Measurements from ENCODE around the gene SIT1.

Gene SIT1

GRCh38 chr9:35646533-35647265 lies 4.0 kb downstream of the SIT1 start (continued):
- no peak for TF ChIP-seq ZNF571 (tag by site-specific recombination; IDR thresholded peaks at IDR 0.05)
- TF ChIP-seq ZBTB8A (tag by site-specific recombination; IDR thresholded peaks at IDR 0.05): peak; percentile 38; the same call in 1 of the 2 replicates
- 0 out of 2 replicates have a peak, but pooled peaks have one; percentile 52 for TF ChIP-seq ZEB2 (tag by site-specific recombination; IDR thresholded peaks at IDR 0.05)
- TF ChIP-seq ZNF140 (tag by site-specific recombination; IDR thresholded peaks at IDR 0.05): no peak
- no peak for TF ChIP-seq ZNF555 (tag by site-specific recombination; conservative IDR thresholded peaks at IDR 0.05)
- peak; percentile 82 for TF ChIP-seq ZBTB48 (tag by site-specific recombination; IDR thresholded peaks at IDR 0.05)
- peak; percentile 88 for TF ChIP-seq ZFHX2 (tag by site-specific recombination; conservative IDR thresholded peaks at IDR 0.05)
- no peak for TF ChIP-seq ZNF19 (tag by site-specific recombination; IDR thresholded peaks at IDR 0.05; ENCODE audit: low read depth)
- peak; percentile 83 for TF ChIP-seq EGR2 (tag by site-specific recombination; IDR thresholded peaks at IDR 0.05; ENCODE audit: low read depth)
- peak; percentile 89 for TF ChIP-seq ZNF335 (tag by site-specific recombination; conservative IDR thresholded peaks at IDR 0.05)
- TF ChIP-seq ZNF76 (tag by site-specific recombination; IDR thresholded peaks at IDR 0.05; ENCODE audit: borderline replicate concordance, low read depth): peak; percentile 87; the same call in 1 of the 2 replicates
- no peak for TF ChIP-seq KLF7 (tag by site-specific recombination; IDR thresholded peaks at IDR 0.05; ENCODE audit: borderline replicate concordance)
- 0 out of 2 replicates have a peak, but pooled peaks have one; percentile 42 for TF ChIP-seq KLF16 (tag by site-specific recombination; IDR thresholded peaks at IDR 0.05)
- no peak for TF ChIP-seq ZNF785 (tag by site-specific recombination; IDR thresholded peaks at IDR 0.05)
- TF ChIP-seq ZBTB20 (tag by site-specific recombination; IDR thresholded peaks at IDR 0.05): peak; percentile 81
- TF ChIP-seq TCF7L2 (IDR thresholded peaks at IDR 0.05; ENCODE audit: borderline replicate concordance, low read depth, low read length): no peak
- TF ChIP-seq ZNF16 (tag by site-specific recombination; IDR thresholded peaks at IDR 0.05; ENCODE audit: low read depth): no peak
- TF ChIP-seq ZNF600 (tag by site-specific recombination; IDR thresholded peaks at IDR 0.05): no peak; the same call in 1 of the 2 replicates
- no peak for TF ChIP-seq ZNF529 (tag by site-specific recombination; IDR thresholded peaks at IDR 0.05; ENCODE audit: insufficient replicate concordance)
- peak; percentile 73; the same call in 1 of the 2 replicates for TF ChIP-seq ZNF423 (tag by site-specific recombination; IDR thresholded peaks at IDR 0.05)
- no peak for TF ChIP-seq ZNF621 (tag by site-specific recombination; IDR thresholded peaks at IDR 0.05)
- TF ChIP-seq ZNF560 (tag by site-specific recombination; IDR thresholded peaks at IDR 0.05; ENCODE audit: borderline replicate concordance): no peak
- TF ChIP-seq SALL2 (tag by site-specific recombination; IDR thresholded peaks at IDR 0.05; ENCODE audit: borderline replicate concordance): no peak
- no peak for TF ChIP-seq ZNF426 (tag by site-specific recombination; IDR thresholded peaks at IDR 0.05)
- TF ChIP-seq ZBTB17 (tag by site-specific recombination; IDR thresholded peaks at IDR 0.05): peak; percentile 65
- TF ChIP-seq ELK4 (IDR thresholded peaks at IDR 0.05; ENCODE audit: borderline replicate concordance, low read depth, low read length): no peak
- peak; percentile 94 for TF ChIP-seq ZNF2 (tag by site-specific recombination; IDR thresholded peaks at IDR 0.05)
- TF ChIP-seq AEBP2 (tag by site-specific recombination; IDR thresholded peaks at IDR 0.05; ENCODE audit: borderline replicate concordance): no peak
- no peak for TF ChIP-seq ZNF596 (tag by site-specific recombination; IDR thresholded peaks at IDR 0.05)
- TF ChIP-seq ZNF18 (tag by site-specific recombination; IDR thresholded peaks at IDR 0.05): no peak
- no peak for TF ChIP-seq ZBTB6 (tag by site-specific recombination; IDR thresholded peaks at IDR 0.05)
- TF ChIP-seq ZNF585B (tag by site-specific recombination; IDR thresholded peaks at IDR 0.05): no peak
- peak; percentile 54 for TF ChIP-seq ZBTB26 (tag by site-specific recombination; optimal IDR thresholded peaks at IDR 0.05)
